HG02840 (cell line): ENCODE data around the gene OR14C36.
"Not testable (repeated sequence)": the region's sequence is repeated elsewhere in the genome, so short reads cannot be mapped to it uniquely, and the experiment has no call there.

ENCODE experiments used
- ATAC-seq: cut with Tn5 transposase; IDR thresholded peaks from one replicate; pipeline ENCODE4 v1.9.1; 2021; ENCODE audit warnings: mild to moderate bottlenecking, moderate library complexity, moderate number of reproducible peaks; ENCODE audit not compliant: unreplicated experiment, low FRiP score

Gene OR14C36

GRCh38 chr1:248348475-248348874 lies at the start of gene OR14C36:
TSS of gene OR14C36 (plus strand) at chr1:248348775. CDS start at chr1:248348775, 0 bp downstream.
- no peak for ATAC-seq

DNA sequence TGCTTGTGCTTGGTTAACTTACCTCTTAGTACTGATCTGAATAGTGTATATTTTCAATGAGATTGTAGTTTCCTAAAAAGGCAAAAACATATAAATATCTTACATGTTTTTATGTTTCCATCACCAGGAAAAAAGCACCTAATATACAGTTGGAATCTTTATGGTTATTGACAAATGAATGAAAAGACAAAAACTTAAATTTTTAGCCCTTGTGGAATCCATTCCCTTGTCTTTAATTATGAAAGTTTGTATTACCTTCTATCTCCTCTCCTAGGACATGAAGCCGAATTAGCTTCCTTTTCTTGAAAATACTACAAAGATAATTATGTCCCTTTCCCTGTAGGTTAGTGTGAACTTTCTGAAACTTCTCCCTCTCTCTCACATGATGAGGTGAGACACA lies 45.3 kb upstream of the OR14C36 start, which contains the start of gene OR2T12:
OR2T12 (minus strand) TSS at position 101 of the 400 bp plus-strand sequence. CDS start 7,846 bp downstream, outside the sequence.
- no peak for ATAC-seq

DNA sequence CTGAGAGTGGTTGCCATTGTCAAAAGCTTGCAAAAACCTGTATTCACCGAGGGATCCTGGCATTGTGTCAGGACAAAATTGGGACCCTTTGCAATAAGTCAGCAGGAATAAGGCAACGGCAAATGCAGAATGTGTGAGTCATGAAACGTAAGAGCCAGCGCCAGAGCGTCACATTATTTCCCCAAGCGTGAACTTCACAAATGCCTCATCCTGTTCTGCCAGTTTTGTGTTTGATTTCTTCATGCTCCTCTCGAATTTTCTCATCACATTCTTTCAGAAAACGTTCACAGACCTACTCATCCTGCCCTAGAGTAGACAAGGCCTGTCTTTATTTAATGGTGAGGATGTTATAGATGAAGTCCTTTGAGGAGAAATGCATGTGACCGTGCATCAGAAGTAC lies 42.9 kb upstream of the OR14C36 start:
- not testable (repeated sequence) for ATAC-seq

GRCh38 chr1:248306103-248306502 lies 42.5 kb upstream of the OR14C36 start:
- ATAC-seq, result no peak

DNA sequence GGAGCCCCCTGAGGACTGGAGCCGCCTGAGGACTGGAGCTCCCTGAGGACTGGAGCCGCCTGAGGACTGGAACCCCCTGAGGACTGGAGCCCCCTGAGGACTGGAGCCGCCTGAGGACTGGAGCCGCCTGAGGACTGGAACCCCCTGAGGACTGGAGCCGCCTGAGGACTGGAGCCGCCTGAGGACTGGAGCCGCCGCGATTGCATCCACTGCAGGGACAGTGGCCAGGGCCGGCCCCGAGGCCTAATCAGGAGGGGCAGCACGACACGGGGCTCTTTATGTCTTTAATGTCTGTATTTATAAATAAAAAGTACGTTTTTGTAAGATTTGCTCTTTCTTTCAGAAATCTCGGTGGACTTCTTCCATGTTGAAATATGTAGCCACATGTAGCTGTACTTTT lies 41.8 kb upstream of the OR14C36 start:
- not testable (repeated sequence) for ATAC-seq

- no peak for ATAC-seq
These were observed 31.8 kb upstream of the OR14C36 start for GRCh38 chr1:248316796-248317195.

DNA sequence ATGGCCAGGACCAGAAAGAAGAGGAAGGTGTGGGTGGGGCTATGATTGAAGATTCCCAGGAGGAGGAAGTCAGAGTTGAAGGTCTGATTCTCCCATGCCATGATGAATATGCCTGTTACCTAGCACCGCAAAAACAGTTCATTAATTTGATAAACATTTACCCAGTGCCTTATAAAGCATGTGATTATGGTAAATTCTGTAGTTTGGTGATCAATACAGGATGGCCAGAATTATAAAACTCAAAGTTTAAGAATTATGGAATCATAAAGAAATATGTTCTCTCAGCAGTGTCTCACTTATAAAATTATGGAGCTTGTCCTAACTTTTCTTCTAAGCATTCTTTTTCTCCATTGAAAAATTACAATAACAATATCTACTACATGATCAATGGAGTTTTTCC lies 24.1 kb upstream of the OR14C36 start, which contains the start of gene OR2M7:
OR2M7 (minus strand) TSS at position 101 of the 400 bp plus-strand sequence; CDS start at position 101, 0 bp downstream.
- no peak for ATAC-seq

- ATAC-seq, result no peak
These were observed 5.1 kb upstream of the OR14C36 start for GRCh38 chr1:248343451-248343850.

DNA sequence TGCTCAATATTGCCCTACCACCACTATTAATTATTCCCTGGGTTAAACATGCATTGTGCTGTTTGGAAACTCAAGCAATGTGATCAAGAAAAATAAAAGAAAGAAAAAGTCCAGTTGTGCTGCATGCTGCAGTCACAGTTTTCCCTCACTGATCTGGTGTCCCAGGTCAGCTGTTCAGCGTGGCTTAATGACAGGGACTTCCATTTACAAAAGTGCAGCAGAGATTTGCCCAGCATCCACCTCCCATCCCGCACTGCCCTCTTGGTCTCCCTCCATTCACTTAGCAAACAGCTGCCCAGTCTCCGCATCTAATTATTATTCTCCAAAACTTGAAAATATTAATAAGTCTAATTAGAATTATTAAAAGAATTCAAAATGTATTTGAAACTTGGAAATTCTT lies 10.8 kb downstream of the OR14C36 start:
- no peak for ATAC-seq

GRCh38 chr1:248361121-248361715 lies 12.6 kb downstream of the OR14C36 start, which contains the start of gene OR2T4:
TSS of gene OR2T4 (plus strand) at chr1:248361665. CDS start at chr1:248361665, 0 bp downstream.
- no peak for ATAC-seq

DNA sequence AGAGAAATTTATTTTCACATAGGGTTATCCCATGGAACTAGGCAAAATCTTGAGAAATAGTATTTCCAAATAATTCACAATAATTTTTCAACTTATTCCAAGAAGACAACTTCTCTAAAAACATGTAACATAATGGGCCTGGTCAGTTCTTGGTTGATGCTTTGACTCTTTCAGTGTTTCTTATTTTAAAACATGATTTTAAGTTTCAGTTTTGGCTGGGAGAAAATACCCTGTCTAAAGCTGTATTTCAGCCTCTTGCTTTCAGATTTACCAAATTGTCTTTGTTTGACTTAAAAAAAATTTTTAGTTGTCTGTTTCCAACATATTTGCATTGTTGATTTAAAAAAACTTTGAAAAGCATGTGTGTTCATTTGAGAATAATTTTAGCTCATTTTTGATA lies 18.0 kb downstream of the OR14C36 start:
- ATAC-seq, result no peak

DNA sequence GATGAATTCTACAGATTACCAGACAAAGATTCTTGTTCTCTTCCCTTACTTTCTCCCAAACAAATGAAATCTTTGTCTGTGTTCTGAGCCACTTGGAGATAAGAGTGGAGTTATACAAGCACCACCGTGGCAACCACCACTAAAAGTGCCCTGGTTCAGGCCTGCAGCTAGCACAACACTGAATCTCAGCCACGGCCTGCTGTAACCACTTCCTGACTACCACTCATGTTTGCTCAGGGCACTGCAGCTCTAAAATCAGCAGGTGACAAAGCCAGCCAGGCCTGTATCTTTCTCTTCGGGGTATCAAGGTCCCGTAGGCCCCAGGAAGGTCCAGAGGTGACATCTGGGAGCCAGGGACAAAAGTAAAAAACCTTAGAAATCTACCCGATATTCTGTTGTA lies 23.8 kb downstream of the OR14C36 start:
- no peak for ATAC-seq

DNA sequence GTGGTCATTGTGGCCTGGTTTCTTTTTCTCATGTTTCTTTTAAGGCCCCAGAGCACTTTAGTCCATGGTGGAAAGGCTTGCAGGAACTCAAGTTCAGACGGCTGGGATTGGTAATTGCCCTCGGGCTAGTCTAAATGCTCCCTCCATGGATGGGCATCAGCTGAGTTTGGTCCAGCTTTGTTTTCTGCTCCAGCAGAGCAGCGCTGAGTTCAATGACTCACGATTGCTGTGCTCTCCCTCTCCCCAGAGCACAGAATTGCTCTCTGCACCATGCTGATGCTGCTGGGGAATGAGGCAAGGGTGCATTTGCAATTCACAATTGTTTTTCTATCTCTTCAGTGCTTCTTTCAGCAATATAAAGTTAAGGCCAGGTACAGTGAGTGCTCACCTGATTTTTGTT lies 25.2 kb downstream of the OR14C36 start:
- ATAC-seq, result no peak

- no peak for ATAC-seq
These were observed 26.9 kb downstream of the OR14C36 start, which contains the start of gene OR2T6 for GRCh38 chr1:248375446-248375845. TSS of gene OR2T6 (plus strand) at chr1:248375746. CDS start at chr1:248387609, 11,863 bp downstream.

DNA sequence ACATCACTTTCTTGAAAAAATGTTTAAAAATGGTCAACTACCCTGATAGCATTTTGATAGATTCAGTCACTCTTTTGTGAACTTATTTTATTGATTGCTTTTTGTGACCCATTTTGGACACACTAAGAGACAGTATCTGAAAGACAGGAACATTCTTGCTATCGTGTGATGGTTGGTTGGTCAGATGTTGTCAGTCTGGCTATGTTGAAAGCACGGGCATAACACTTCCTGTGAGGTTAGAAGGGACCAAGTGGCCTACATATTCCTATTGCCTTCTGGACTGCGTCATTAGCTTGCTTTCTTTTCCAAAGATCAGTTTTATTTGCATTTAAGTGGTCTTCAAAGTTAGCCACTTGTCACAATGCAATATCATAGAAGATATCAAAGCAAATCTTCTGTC lies 28.3 kb downstream of the OR14C36 start:
- ATAC-seq, result no peak

DNA sequence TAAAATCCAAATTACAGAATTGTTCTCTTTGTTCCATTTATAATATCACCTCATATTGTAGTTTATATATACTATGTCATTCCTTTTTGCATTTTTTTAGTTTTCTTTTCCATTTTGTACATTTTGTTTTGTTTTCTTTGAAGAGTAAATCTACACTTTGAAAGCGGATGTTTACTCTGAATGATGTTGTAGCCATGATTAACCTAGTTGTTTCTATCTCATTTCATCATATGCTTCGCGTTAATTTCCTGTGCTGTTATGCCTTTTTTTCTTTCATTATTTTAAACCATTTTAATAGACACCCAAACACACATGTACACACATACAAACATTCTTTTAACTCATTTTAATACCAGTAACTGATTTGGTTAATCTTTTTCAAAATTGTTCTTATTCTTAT lies 32.3 kb downstream of the OR14C36 start:
- ATAC-seq, result no peak

- ATAC-seq, result no peak
These were observed 39.9 kb downstream of the OR14C36 start for GRCh38 chr1:248388426-248388825.

DNA sequence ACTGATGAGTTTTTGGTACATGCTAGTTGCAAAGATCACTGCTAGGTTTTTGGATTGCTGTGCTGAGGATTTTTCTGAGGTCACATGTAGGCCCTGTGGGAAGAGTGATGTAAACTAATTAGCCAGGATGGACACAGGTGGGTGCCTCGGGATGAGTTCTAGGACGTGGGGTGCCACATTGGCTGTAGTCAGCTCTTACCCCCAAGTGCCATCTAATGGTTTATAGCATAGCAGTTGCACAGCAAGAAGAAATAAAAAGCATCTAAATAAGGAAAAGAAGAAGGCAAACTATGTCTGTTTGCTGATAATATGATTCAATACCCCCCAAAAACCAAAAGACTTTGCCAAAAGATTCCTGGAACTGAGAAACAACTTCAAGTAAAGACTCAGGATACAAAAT lies 44.5 kb downstream of the OR14C36 start:
- ATAC-seq, result no peak
